ENCODE data around the gene FAM136A. TPM values are rescaled to one million over a fixed set of nuclear protein-coding genes. Genes with fewer than 3 reads are reported as not detected.
A peak's percentile ranks its signal among the peaks of the same experiment; 100 is the strongest.
"Not testable (repeated sequence)": the region's sequence is repeated elsewhere in the genome, so short reads cannot be mapped to it uniquely, and the experiment has no call there.

The FAM136A gene
- total and polyA plus RNA-seq, 9 donors: 34.4 to 41.7 (median 37.2) TPM

DNA sequence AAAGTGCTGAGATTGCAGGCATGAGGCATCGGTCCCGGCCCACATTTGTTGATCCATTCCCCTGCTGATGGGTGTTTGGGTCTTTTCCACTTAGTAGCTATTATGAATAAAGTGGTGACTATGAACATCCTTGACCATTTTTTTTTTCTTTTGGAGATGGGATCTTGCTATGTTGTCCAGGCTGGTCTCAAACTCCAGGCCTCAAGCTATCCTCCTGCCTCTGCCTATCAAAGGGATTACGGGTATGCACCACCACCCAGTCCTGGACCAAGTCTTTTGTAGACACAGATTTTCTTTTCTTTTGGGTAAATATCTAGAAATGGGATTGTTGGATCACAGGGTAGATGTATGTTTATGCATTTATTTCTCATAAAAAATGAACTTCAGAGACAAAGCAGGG lies 1.3 kb upstream of the FAM136A start:
- no CpG with 5 or more reads among the region's 3 CpGs for WGBS (ENCODE audit: insufficient coverage)
- DNase-seq: no peak
- no peaks in the 10 kb centered on the region for H3K27me3 ChIP-seq (ENCODE audit: control insufficient read depth, insufficient read depth, low read length)
- H3K9me3 ChIP-seq (replicated peaks; ENCODE audit: control insufficient read depth, low read depth, low read length): no peaks in the 10 kb centered on the region
- H3K4me3 ChIP-seq (ENCODE audit: low read length): no peak overlapping the region
- H3K27ac ChIP-seq (ENCODE audit: low read length): no peak overlapping the region
- peaks cover 15% of the 10 kb centered on the region for H3K36me3 ChIP-seq (ENCODE audit: control insufficient read depth, insufficient read depth, low read length)
- peaks cover 10% of the 10 kb centered on the region for H3K4me1 ChIP-seq (ENCODE audit: control insufficient read depth, insufficient read depth, low read length)

GRCh38 chr2:70302195-70302546 lies 304 bp upstream of the FAM136A start:
- 57% methylated on average over 6 of the region's 11 CpGs for WGBS (ENCODE audit: insufficient coverage)

DNA sequence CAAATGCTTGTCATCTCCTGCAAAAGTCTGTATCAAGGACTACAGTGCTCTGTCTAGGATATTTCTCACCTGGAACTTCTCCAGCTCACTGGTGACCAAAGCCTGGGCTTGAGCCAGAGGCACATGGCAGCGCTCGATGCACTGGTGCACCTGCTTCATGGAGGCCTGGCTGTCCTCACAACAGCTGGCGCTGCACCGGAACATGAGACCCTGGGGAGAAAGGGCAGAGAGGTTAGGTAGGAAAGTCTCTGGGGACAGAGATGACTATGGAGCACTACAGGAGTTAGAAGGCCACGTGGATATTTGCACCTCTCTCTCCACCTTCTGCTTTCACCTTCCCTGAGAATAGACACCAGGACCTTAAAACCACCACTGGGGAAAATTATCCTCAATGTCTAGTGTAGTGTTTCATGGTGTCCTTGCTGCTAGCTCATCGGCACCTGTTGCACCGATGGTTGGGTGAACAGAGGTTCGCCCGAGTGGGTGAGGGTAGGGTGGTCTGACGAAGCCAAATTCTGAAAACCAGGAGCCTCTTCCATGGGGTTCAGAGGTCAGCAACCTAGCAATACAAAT lies 1.0 kb downstream of the FAM136A start:
- peaks cover 27% of the 10 kb centered on the region for H3K36me3 ChIP-seq (ENCODE audit: control insufficient read depth, insufficient read depth, low read length)
- peak; percentile 50 for DNase-seq
- WGBS (ENCODE audit: insufficient coverage): 50% methylated on average over 4 of the region's 10 CpGs
- H3K9me3 ChIP-seq (replicated peaks; ENCODE audit: control insufficient read depth, low read depth, low read length): no peaks in the 10 kb centered on the region
- peaks cover 10% of the 10 kb centered on the region for H3K4me1 ChIP-seq (ENCODE audit: control insufficient read depth, insufficient read depth, low read length)
- peak overlapping the region; percentile 82 for H3K27ac ChIP-seq (ENCODE audit: low read length)
- no peaks in the 10 kb centered on the region for H3K27me3 ChIP-seq (ENCODE audit: control insufficient read depth, insufficient read depth, low read length)
- H3K4me3 ChIP-seq (ENCODE audit: low read length): peak overlapping the region; percentile 78

More at GRCh38 chr2:70302195-70302546, 304 bp upstream of the FAM136A start:
- Histone ChIP-seq H3K36me3 (ENCODE audit: control insufficient read depth, insufficient read depth, low read length) (peaks cover 21% of the 10 kb centered on the region), H3K27ac (ENCODE audit: low read length) (peak overlapping the region; percentile 29), H3K4me1 (ENCODE audit: control insufficient read depth, insufficient read depth, low read length) (peaks cover 10% of the 10 kb centered on the region)
- not testable (repeated sequence) for H3K27me3 ChIP-seq (ENCODE audit: control insufficient read depth, insufficient read depth, low read length); H3K4me3 ChIP-seq (ENCODE audit: low read length); DNase-seq; H3K9me3 ChIP-seq (replicated peaks; ENCODE audit: control insufficient read depth, low read depth, low read length)

- WGBS (ENCODE audit: insufficient coverage): no CpG with 5 or more reads among the region's 4 CpGs
- not testable (repeated sequence) for H3K27ac ChIP-seq (ENCODE audit: low read length); H3K27me3 ChIP-seq (ENCODE audit: control insufficient read depth, insufficient read depth, low read length); DNase-seq; H3K4me3 ChIP-seq (ENCODE audit: low read length); H3K9me3 ChIP-seq (replicated peaks; ENCODE audit: control insufficient read depth, low read depth, low read length)
- H3K4me1 ChIP-seq (ENCODE audit: control insufficient read depth, insufficient read depth, low read length): peaks cover 16% of the 10 kb centered on the region
- peaks cover 27% of the 10 kb centered on the region for H3K36me3 ChIP-seq (ENCODE audit: control insufficient read depth, insufficient read depth, low read length)
These were observed 4.0 kb downstream of the FAM136A start for GRCh38 chr2:70297828-70298227.

DNA sequence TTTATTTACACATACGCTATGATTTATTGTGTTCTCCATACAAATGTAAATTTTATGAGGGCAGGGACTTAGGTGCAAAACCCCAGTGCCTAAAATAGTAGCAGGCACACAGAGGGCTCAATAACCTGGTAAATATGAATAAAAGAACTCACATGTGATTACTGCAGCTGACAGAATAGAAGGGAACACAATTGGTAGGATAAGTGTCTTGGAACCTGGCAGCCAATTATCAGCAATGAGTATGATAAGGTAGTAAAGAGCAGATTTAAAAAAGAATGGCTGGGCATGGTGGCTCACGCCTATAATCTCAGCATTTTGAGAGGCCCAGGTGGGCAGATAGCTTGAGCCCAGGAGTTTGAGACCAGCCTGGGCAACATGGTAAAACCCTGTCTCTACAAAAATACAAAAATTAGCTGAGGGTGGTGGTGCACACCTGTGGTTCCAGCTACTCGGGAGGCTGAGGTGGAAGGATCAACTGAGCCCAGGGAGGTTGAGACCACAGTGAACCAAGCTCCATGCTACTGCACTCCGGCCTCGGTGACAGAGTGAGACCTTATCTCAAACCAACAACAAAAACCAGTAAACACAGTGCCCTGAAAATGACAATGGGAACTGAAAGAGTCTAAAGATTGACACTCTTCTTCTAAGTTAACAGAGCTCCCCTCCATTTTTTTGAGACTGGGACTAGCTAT lies 18.2 kb downstream of the FAM136A start:
- H3K27ac ChIP-seq (ENCODE audit: low read length): no peak overlapping the region
- H3K27me3 ChIP-seq (ENCODE audit: control insufficient read depth, insufficient read depth, low read length): no peaks in the 10 kb centered on the region
- H3K9me3 ChIP-seq (replicated peaks; ENCODE audit: control insufficient read depth, low read depth, low read length): no peaks in the 10 kb centered on the region
- H3K4me3 ChIP-seq (ENCODE audit: low read length): no peak overlapping the region
- DNase-seq: no peak
- 100% methylated on average over 1 of the region's 5 CpGs for WGBS (ENCODE audit: insufficient coverage)
- peaks cover 40% of the 10 kb centered on the region for H3K36me3 ChIP-seq (ENCODE audit: control insufficient read depth, insufficient read depth, low read length)
- no peaks in the 10 kb centered on the region for H3K4me1 ChIP-seq (ENCODE audit: control insufficient read depth, insufficient read depth, low read length)

DNA sequence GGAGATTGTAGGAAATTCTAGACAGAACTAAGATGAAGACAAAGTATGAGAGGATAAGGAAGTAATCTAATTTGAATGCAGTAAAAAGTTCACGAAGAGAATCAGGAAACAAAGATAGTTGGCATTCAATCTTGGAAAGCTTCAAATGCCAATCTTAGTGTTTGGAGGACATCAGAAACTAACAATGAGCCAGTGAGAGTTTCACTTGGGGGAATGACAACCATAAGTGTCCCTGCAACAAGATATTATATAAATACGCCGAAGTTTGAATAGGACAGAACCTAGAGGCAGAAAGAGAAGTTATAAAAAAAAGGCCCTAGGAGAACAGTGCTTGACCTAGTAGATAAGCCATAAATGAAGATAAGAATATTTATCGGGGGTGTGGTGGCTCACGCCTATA lies 19.4 kb downstream of the FAM136A start:
- Histone ChIP-seq H3K9me3 (replicated peaks; ENCODE audit: control insufficient read depth, low read depth, low read length) (no peaks in the 10 kb centered on the region), H3K27ac (ENCODE audit: low read length) (no peak overlapping the region), H3K4me1 (ENCODE audit: control insufficient read depth, insufficient read depth, low read length) (no peaks in the 10 kb centered on the region), H3K27me3 (ENCODE audit: control insufficient read depth, insufficient read depth, low read length) (no peaks in the 10 kb centered on the region), H3K36me3 (ENCODE audit: control insufficient read depth, insufficient read depth, low read length) (peaks cover 38% of the 10 kb centered on the region), H3K4me3 (ENCODE audit: low read length) (no peak overlapping the region)
- no CpG with 5 or more reads among the region's 5 CpGs for WGBS (ENCODE audit: insufficient coverage)
- DNase-seq: no peak

GRCh38 chr2:70280242-70280798 lies 21.5 kb downstream of the FAM136A start:
- Histone ChIP-seq H3K4me1 (ENCODE audit: control insufficient read depth, insufficient read depth, low read length) (no peaks in the 10 kb centered on the region), H3K4me3 (ENCODE audit: low read length) (no peak overlapping the region), H3K27me3 (ENCODE audit: control insufficient read depth, insufficient read depth, low read length) (no peaks in the 10 kb centered on the region), H3K27ac (ENCODE audit: low read length) (no peak overlapping the region), H3K9me3 (replicated peaks; ENCODE audit: control insufficient read depth, low read depth, low read length) (no peaks in the 10 kb centered on the region), H3K36me3 (ENCODE audit: control insufficient read depth, insufficient read depth, low read length) (peaks cover 36% of the 10 kb centered on the region)
- no CpG with 5 or more reads among the region's 2 CpGs for WGBS (ENCODE audit: insufficient coverage)
- DNase-seq: no peak

- WGBS (ENCODE audit: insufficient coverage): 80% methylated on average over 3 of the region's 3 CpGs
- H3K36me3 ChIP-seq (ENCODE audit: control insufficient read depth, insufficient read depth, low read length): peaks cover 23% of the 10 kb centered on the region
- no peak for DNase-seq
- no peaks in the 10 kb centered on the region for H3K9me3 ChIP-seq (replicated peaks; ENCODE audit: control insufficient read depth, low read depth, low read length)
- H3K27ac ChIP-seq (ENCODE audit: low read length): no peak overlapping the region
- H3K4me3 ChIP-seq (ENCODE audit: low read length): no peak overlapping the region
- no peaks in the 10 kb centered on the region for H3K27me3 ChIP-seq (ENCODE audit: control insufficient read depth, insufficient read depth, low read length)
- H3K4me1 ChIP-seq (ENCODE audit: control insufficient read depth, insufficient read depth, low read length): no peaks in the 10 kb centered on the region
These were observed 31.5 kb downstream of the FAM136A start for GRCh38 chr2:70270323-70270722.

DNA sequence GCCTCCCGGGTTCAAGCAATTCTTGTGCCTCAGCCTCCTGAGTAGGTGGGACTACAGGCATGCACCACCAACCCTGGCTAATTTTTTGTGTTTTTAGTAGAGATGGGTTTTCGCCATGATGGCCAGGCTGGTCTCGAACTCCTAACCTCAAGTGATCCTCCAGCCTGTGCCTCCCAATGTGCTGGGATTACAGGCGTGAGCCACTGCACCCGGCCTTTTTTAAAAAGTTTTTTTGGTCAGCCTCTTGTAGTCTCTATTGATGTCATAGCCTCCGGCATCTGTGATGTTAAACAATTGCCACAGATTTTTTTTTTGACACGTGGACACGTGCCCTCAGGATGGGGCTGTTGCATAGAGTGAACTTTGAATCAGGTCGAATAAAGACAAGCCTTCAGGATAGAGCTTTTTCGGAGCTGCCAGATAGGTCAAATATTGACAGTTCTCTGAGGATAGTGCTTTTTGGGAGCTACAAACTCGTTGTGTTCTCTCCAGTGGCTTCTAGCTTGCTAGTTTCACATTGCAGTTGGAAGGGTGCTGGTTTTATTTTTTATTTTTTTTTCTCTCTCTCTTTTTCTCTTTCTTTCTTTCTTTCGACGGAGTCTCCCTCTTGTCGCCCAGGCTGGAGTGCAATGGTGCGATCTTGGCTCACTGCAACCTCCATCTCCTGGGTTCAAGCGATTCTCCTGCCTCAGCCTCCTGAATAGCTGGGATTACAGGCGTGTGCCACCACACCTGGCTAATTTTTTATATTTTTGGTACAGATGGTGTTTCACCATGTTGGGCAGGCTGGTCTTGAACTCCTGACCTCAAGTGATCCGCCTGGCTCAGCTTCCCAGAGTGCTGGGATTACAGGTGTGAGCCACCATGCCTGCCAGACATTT lies 32.2 kb downstream of the FAM136A start:
- not testable (repeated sequence) for H3K9me3 ChIP-seq (replicated peaks; ENCODE audit: control insufficient read depth, low read depth, low read length); H3K27me3 ChIP-seq (ENCODE audit: control insufficient read depth, insufficient read depth, low read length); DNase-seq; H3K4me1 ChIP-seq (ENCODE audit: control insufficient read depth, insufficient read depth, low read length); H3K27ac ChIP-seq (ENCODE audit: low read length); H3K4me3 ChIP-seq (ENCODE audit: low read length)
- H3K36me3 ChIP-seq (ENCODE audit: control insufficient read depth, insufficient read depth, low read length): peaks cover 23% of the 10 kb centered on the region
- 94% methylated on average over 11 of the region's 18 CpGs for WGBS (ENCODE audit: insufficient coverage)

DNA sequence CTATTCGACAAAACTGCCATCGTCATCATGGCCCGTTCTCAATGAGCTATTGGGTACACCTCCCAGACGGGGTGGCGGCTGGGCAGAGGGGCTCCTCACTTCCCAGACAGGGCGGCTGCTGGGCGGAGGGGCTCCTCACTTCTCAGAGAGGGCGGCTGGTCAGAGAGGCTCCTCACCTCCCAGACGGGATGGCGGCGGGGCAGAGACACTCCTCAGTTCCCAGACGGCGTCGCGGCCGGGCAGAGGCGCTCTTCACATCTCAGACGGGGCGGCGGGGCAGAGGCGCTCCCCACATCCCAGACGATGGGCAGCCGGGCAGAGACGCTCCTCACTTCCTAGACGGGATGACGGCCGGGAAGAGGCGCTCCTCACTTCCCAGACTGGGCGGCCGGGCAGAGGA lies 34.9 kb downstream of the FAM136A start:
- not testable (repeated sequence) for H3K4me3 ChIP-seq (ENCODE audit: low read length); DNase-seq; H3K9me3 ChIP-seq (replicated peaks; ENCODE audit: control insufficient read depth, low read depth, low read length); H3K4me1 ChIP-seq (ENCODE audit: control insufficient read depth, insufficient read depth, low read length); H3K27ac ChIP-seq (ENCODE audit: low read length); H3K27me3 ChIP-seq (ENCODE audit: control insufficient read depth, insufficient read depth, low read length)
- peaks cover 35% of the 10 kb centered on the region for H3K36me3 ChIP-seq (ENCODE audit: control insufficient read depth, insufficient read depth, low read length)
- 97% methylated on average over 6 of the region's 30 CpGs for WGBS (ENCODE audit: insufficient coverage)
